ENCODE results near the gene SEL1L3.

DNA sequence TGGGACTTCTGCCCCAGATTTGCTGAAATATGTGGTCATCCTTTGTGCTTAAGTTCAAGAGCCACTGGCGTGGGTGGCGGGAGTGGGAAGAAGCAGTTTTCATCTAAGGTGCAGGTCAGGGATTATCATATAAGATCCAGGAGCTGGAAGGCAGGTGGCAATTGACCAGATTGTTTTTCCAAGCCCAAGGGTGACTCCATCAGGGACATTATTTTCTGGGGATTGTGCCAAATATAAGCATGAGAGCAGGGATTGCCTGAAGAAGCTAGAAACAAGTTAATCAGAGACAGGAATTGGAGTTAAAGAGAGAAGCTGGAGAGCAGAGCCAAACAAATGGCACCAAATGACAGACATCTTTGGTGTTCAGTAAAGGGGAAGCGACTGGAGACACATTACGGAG, 19.4 kb upstream of the SEL1L3 start:
- TF ChIP-seq, protein P1, sequence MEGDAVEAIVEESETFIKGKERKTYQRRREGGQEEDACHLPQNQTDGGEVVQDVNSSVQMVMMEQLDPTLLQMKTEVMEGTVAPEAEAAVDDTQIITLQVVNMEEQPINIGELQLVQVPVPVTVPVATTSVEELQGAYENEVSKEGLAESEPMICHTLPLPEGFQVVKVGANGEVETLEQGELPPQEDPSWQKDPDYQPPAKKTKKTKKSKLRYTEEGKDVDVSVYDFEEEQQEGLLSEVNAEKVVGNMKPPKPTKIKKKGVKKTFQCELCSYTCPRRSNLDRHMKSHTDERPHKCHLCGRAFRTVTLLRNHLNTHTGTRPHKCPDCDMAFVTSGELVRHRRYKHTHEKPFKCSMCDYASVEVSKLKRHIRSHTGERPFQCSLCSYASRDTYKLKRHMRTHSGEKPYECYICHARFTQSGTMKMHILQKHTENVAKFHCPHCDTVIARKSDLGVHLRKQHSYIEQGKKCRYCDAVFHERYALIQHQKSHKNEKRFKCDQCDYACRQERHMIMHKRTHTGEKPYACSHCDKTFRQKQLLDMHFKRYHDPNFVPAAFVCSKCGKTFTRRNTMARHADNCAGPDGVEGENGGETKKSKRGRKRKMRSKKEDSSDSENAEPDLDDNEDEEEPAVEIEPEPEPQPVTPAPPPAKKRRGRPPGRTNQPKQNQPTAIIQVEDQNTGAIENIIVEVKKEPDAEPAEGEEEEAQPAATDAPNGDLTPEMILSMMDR (IDR thresholded peaks at IDR 0.05; ENCODE audit: borderline replicate concordance, extremely low read depth, low read length, poor library complexity, severe bottlenecking) = no peak
- TF ChIP-seq EZH2 (IDR thresholded peaks at IDR 0.05; ENCODE audit: borderline replicate concordance, low read depth, low read length, severe bottlenecking) = no peak
